Kidney (tissue), 14 donors: Measurements from ENCODE around the gene TRAK1. TPM values are rescaled to one million over a fixed set of nuclear protein-coding genes. Genes with fewer than 3 reads are reported as not detected.
A peak's percentile ranks its signal among the peaks of the same experiment; 100 is the strongest.

ENCODE experiments used
- DNase-seq, 5 donors: peaks; one replicate each; pipeline ENCODE4 v3.0.0-alpha.2; 2013 to 2020
- FAIRE-seq: peaks from 2 replicates; lab custom pipeline; 2012; peaks lifted over from hg19 to GRCh38; lab: Jason Lieb, UNC
- H3K27ac ChIP-seq, 2 donors: one replicate each; pipeline ENCODE4 v1.7.0; 2013; ENCODE audit warnings: low read depth in 2 of 2, low read length in 2 of 2, inconsistent platforms in 1 of 2
- H3K27me3 ChIP-seq: one replicate; pipeline ENCODE4 v1.7.1; 2013; ENCODE audit warnings: low read length, inconsistent platforms; ENCODE audit not compliant: control insufficient read depth, insufficient read depth
- H3K36me3 ChIP-seq, 3 donors: one replicate each; pipeline versions ENCODE4 v1.7.0 to v1.7.1; 2013; ENCODE audit warnings: low read length in 3 of 3, control low read depth in 1 of 3, inconsistent platforms in 1 of 3; ENCODE audit not compliant: insufficient read depth in 3 of 3, control insufficient read depth in 2 of 3
- H3K4me1 ChIP-seq, 3 donors: one replicate each; pipeline versions ENCODE4 v1.7.0 to v1.7.1; 2013; ENCODE audit warnings: low read length in 3 of 3, inconsistent platforms in 1 of 3, low read depth in 1 of 3; ENCODE audit not compliant: control insufficient read depth in 2 of 3, insufficient read depth in 2 of 3
- H3K4me3 ChIP-seq, 3 donors: one replicate each; pipeline versions ENCODE4 v1.7.0 to v1.8.1; 2013; ENCODE audit warnings: low read length in 3 of 3, control low read depth in 1 of 3, inconsistent platforms in 1 of 3
- H3K9ac ChIP-seq, 3 donors: one replicate each; pipeline versions ENCODE4 v1.7.0 to v1.7.1; 2013; ENCODE audit warnings: low read length in 3 of 3, control low read depth in 1 of 3, inconsistent platforms in 1 of 3
- H3K9me3 ChIP-seq, 3 donors: one replicate each; pipeline versions ENCODE4 v1.7.0 to v1.7.1; 2013; ENCODE audit warnings: low read length in 3 of 3, control low read depth in 1 of 3, inconsistent platforms in 1 of 3; ENCODE audit not compliant: control insufficient read depth in 2 of 3, insufficient read depth in 1 of 3
- intact Hi-C: fragments of 100-400 bp; cut with DNase I; formaldehyde crosslinking; loops from one replicate; pipeline ENCODE4 v1.11.1; 2022
- polyA plus RNA-seq: library from polyadenylated mRNA; stranded (reverse); fragments of 350-450 nt; fragmentation: Illumina TruSeq; extraction: RNeasy Lipid Tissue Mini Kit (QIAGEN cat#74804); gene quantifications from one replicate; pipeline ENCODE4 v1.2.3, GENCODE V29; 2014; ENCODE audit warnings: low read depth, low replicate concordance; ENCODE audit not compliant: insufficient read depth
- total RNA-seq: library from RNA; stranded (reverse); fragmentation: NEBNext Ultra II Directional; extraction: Animal tissue kit (Norgen Biotek cat#: 25700); gene quantifications from one replicate; pipeline ENCODE4 v1.2.1, GENCODE V29; 2021
- TF ChIP-seq, protein P1 (sequence below): IDR thresholded peaks from 3 replicates; pipeline ENCODE4 v1.5.1; 2012; ENCODE audit warnings: mild to moderate bottlenecking, moderate library complexity, borderline replicate concordance; ENCODE audit not compliant: insufficient read depth; ENCODE audit errors: extremely low read depth
- donor health status: control.
- donor health status: control.
- donor health status: control.
- donor health status: control.
- donor health status: control.
- donor health status: DM: yes; HTN: yes; CAD: no.
- donor health status: Normal renal cell carcinoma (clear cell type).

Gene TRAK1
- total and polyA plus RNA-seq, 2 donors from 2014 or later, result 16.2 to 41.0 TPM

DNA sequence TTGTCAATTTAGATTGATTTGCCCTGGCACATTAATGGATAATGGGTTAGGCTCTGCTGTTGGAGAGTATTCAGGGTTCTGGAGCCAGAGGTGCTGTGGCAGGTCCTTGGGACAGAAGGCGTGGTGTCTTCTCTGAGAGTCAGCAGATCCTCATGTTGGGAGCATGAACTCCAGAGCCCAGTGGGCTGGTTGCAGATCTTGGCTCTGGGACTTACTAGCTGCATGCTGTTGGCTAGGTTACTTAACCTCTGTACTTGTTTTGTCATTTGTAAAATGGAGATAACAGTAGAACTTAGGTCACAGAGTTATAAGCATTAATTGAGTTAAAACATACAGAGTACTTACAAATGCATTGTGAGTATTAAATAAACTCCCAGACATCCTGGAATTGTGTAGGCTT lies 97.2 kb downstream of the TRAK1 start:
- Histone ChIP-seq H3K4me1 (peaks cover 0 to 35% (median 23%) of the 10 kb centered on the region in 3 donors), H3K9me3 (no peaks in the 10 kb centered on the region), H3K4me3 (no peak overlapping the region), H3K27me3 (no peaks in the 10 kb centered on the region), H3K27ac (no peak overlapping the region), H3K9ac (no peak overlapping the region), H3K36me3 (peaks cover 0 to 14% (median 11%) of the 10 kb centered on the region in 3 donors)
- no peak for FAIRE-seq
- TF ChIP-seq, protein P1, sequence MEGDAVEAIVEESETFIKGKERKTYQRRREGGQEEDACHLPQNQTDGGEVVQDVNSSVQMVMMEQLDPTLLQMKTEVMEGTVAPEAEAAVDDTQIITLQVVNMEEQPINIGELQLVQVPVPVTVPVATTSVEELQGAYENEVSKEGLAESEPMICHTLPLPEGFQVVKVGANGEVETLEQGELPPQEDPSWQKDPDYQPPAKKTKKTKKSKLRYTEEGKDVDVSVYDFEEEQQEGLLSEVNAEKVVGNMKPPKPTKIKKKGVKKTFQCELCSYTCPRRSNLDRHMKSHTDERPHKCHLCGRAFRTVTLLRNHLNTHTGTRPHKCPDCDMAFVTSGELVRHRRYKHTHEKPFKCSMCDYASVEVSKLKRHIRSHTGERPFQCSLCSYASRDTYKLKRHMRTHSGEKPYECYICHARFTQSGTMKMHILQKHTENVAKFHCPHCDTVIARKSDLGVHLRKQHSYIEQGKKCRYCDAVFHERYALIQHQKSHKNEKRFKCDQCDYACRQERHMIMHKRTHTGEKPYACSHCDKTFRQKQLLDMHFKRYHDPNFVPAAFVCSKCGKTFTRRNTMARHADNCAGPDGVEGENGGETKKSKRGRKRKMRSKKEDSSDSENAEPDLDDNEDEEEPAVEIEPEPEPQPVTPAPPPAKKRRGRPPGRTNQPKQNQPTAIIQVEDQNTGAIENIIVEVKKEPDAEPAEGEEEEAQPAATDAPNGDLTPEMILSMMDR, result no peak
- no peak for DNase-seq
- intact Hi-C loops, result no loop called here

DNA sequence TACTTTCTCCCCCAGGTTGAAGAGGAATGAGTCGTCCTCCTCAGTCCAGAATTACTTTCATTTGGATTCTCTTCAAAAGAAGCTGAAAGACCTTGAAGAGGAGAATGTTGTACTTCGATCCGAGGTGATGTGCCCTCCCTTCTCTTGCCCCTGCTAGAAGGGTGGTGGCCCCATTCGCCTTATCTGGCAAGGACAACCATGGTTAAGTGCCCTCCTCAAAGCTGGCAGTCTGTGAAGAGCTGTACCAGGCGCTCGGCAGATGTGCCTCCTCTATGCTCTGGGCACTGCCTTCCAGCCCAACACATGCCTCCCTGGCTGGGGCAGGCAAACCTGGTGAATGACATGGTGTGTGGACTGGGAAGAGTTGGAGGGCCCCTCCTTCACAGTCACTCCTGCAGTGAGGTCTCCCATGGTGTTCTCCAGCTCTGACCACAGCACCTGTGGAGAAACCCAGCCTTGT lies 97.9 kb downstream of the TRAK1 start:
- no peaks in the 10 kb centered on the region for H3K9me3 ChIP-seq
- no peak overlapping the region for H3K27ac ChIP-seq
- H3K9ac ChIP-seq, result no peak overlapping the region
- H3K36me3 ChIP-seq, result peaks cover 0 to 18% (median 18%) of the 10 kb centered on the region in 3 donors
- FAIRE-seq (no peak), DNase-seq (no peak)
- peaks cover 0 to 29% (median 22%) of the 10 kb centered on the region in 3 donors for H3K4me1 ChIP-seq
- intact Hi-C loops, result no loop called here
- no peaks in the 10 kb centered on the region for H3K27me3 ChIP-seq
- TF ChIP-seq, protein P1, result no peak
- no peak overlapping the region for H3K4me3 ChIP-seq

DNA sequence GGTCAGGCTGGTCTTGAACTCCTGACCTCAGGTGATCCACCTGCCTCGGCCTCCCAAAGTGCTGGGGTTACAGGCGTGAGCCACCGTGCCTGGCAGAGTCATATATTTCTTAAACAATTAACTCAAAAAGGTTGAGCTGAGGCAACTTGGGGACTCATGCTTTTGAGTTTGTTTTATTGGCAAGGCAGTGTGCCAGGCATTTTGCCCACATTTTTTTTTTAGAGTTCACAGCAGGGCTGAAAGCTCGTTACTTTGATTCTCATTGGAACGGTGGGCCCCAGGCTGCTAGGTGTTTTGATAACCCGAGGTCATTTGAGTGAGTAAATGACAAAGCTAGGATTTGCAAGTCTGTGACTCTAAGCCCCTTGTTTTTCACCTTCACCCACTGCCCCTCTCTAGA lies 98.6 kb downstream of the TRAK1 start:
- intact Hi-C loops, result no loop called here
- H3K4me3 ChIP-seq, result no peak overlapping the region
- peak in 2 of 5 donors; percentile 16 to 33 for DNase-seq
- FAIRE-seq, result no peak
- H3K36me3 ChIP-seq, result peaks cover 0 to 25% (median 23%) of the 10 kb centered on the region in 3 donors
- H3K9ac ChIP-seq, result no peak overlapping the region
- H3K9me3 ChIP-seq, result no peaks in the 10 kb centered on the region
- H3K27ac ChIP-seq, result no peak overlapping the region
- peaks cover 0 to 22% (median 17%) of the 10 kb centered on the region in 3 donors for H3K4me1 ChIP-seq
- no peaks in the 10 kb centered on the region for H3K27me3 ChIP-seq
- TF ChIP-seq, protein P1, result no peak
